ENCODE data around the gene FAM89A. TPM values are rescaled to one million over a fixed set of nuclear protein-coding genes. Genes with fewer than 3 reads are reported as not detected.

FAM89A gene
- total and polyA plus RNA-seq, 9 of the 15 experiments (the other 6 are each of a cell fraction or from before 2014, with no cell fraction given), result 8.7 to 66.2 (median 43.3) TPM

DNA sequence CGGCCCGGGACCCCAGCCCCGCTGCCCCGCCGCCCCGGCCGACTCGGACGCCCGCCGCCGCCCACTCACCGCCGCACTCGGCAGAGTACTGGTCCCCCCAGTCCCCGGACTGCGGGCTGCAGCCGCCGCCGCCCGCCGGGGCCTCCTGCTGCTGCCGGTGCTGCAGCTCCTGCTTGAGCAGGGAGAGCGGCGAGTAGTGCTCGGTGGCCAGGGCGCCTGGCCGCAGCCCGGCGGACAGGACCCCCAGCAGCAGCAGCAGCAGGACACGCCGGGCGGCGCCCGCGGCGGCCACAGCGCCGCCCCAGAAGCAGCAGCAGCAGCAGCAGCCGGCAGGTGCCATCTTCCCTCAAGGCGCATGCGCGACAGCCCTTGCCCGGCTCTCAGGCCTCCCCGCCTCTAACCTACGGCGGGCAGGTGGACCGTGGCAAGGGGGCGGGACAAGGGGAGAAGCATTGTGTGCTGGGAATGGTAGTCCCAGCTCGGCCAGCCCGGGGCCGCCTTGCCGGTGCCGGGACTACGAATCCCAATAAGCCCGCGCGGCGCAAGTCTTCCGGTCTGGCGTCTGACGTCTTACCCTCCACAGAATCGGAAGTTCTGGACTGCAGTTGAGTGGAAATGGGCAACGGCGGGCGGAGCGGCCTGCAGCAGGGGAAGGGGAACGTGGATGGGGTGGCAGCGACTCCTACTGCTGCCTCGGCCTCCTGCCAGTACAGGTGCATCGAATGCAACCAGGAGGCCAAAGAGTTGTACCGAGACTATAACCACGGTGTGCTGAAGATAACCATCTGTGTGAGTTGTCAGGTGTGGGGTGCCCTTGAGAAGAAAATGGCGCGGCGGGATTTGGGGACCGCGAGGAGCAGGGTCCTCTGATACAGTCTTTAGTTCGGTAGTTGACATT, 61.3 kb downstream of the FAM89A start, which contains the start of the genes ARV1 and TTC13 (continued):
- TF ChIP-seq IFI16 (CRISPR knock-in tag; IDR thresholded peaks at IDR 0.05) (no peak), TCF3 (CRISPR knock-in tag; IDR thresholded peaks at IDR 0.05) (no peak; the same call in none of the 2 replicates), BCOR (IDR thresholded peaks at IDR 0.05) (peak; percentile 35; the same call in 1 of the 2 replicates), MEF2A (IDR thresholded peaks at IDR 0.05; ENCODE audit: control insufficient read depth, low read depth, low read length) (no peak), FOXM1 (IDR thresholded peaks at IDR 0.05; ENCODE audit: low read depth) (no peak), FOXM1 (CRISPR knock-in tag; IDR thresholded peaks at IDR 0.05; ENCODE audit: low read depth) (no peak), XRCC3 (IDR thresholded peaks at IDR 0.05) (no peak), MCM5 (IDR thresholded peaks at IDR 0.05; ENCODE audit: low read depth) (no peak), ZNF140 (CRISPR knock-in tag; IDR thresholded peaks at IDR 0.05) (no peak), EP400 (IDR thresholded peaks at IDR 0.05) (peak; percentile 96), ZNF707 (CRISPR knock-in tag; conservative IDR thresholded peaks at IDR 0.05) (no peak), ASH1L (IDR thresholded peaks at IDR 0.05; ENCODE audit: borderline replicate concordance, low read depth, partially characterized antibody) (peak; percentile 76), SAFB (IDR thresholded peaks at IDR 0.05; ENCODE audit: borderline replicate concordance, low read depth, low read length) (no peak), ELF1 (tag; IDR thresholded peaks at IDR 0.05) (peak; percentile 99), CCAR2 (IDR thresholded peaks at IDR 0.05; ENCODE audit: low read depth, low read length) (no peak), HNRNPUL1 (IDR thresholded peaks at IDR 0.05; ENCODE audit: low read length) (no peak), HDAC1 (IDR thresholded peaks at IDR 0.05) (peak in 1 of 2 experiments; percentile 96; a peak in 2 of 4 replicates), ZKSCAN1 (IDR thresholded peaks at IDR 0.05; ENCODE audit: low read depth, low read length) (peak; percentile 49), PURB (CRISPR knock-in tag; IDR thresholded peaks at IDR 0.05; ENCODE audit: low read depth) (no peak), NFRKB (IDR thresholded peaks at IDR 0.05; ENCODE audit: low read depth) (peak; percentile 92)
- TF ChIP-seq, protein P1, sequence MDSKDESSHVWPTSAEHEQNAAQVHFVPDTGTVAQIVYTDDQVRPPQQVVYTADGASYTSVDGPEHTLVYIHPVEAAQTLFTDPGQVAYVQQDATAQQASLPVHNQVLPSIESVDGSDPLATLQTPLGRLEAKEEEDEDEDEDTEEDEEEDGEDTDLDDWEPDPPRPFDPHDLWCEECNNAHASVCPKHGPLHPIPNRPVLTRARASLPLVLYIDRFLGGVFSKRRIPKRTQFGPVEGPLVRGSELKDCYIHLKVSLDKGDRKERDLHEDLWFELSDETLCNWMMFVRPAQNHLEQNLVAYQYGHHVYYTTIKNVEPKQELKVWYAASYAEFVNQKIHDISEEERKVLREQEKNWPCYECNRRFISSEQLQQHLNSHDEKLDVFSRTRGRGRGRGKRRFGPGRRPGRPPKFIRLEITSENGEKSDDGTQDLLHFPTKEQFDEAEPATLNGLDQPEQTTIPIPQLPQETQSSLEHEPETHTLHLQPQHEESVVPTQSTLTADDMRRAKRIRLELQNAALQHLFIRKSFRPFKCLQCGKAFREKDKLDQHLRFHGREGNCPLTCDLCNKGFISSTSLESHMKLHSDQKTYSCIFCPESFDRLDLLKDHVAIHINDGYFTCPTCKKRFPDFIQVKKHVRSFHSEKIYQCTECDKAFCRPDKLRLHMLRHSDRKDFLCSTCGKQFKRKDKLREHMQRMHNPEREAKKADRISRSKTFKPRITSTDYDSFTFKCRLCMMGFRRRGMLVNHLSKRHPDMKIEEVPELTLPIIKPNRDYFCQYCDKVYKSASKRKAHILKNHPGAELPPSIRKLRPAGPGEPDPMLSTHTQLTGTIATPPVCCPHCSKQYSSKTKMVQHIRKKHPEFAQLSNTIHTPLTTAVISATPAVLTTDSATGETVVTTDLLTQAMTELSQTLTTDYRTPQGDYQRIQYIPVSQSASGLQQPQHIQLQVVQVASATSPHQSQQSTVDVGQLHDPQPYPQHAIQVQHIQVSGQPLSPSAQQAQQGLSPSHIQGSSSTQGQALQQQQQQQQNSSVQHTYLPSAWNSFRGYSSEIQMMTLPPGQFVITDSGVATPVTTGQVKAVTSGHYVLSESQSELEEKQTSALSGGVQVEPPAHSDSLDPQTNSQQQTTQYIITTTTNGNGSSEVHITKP (IDR thresholded peaks at IDR 0.05; ENCODE audit: partially characterized antibody), result no peak
- TF ChIP-seq, protein P2, sequence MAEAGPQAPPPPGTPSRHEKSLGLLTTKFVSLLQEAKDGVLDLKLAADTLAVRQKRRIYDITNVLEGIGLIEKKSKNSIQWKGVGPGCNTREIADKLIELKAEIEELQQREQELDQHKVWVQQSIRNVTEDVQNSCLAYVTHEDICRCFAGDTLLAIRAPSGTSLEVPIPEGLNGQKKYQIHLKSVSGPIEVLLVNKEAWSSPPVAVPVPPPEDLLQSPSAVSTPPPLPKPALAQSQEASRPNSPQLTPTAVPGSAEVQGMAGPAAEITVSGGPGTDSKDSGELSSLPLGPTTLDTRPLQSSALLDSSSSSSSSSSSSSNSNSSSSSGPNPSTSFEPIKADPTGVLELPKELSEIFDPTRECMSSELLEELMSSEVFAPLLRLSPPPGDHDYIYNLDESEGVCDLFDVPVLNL (CRISPR knock-in tag; IDR thresholded peaks at IDR 0.05; ENCODE audit: low read depth), result 0 out of 2 replicates have a peak, but pooled peaks have one; percentile 20
- TF ChIP-seq, protein P3, sequence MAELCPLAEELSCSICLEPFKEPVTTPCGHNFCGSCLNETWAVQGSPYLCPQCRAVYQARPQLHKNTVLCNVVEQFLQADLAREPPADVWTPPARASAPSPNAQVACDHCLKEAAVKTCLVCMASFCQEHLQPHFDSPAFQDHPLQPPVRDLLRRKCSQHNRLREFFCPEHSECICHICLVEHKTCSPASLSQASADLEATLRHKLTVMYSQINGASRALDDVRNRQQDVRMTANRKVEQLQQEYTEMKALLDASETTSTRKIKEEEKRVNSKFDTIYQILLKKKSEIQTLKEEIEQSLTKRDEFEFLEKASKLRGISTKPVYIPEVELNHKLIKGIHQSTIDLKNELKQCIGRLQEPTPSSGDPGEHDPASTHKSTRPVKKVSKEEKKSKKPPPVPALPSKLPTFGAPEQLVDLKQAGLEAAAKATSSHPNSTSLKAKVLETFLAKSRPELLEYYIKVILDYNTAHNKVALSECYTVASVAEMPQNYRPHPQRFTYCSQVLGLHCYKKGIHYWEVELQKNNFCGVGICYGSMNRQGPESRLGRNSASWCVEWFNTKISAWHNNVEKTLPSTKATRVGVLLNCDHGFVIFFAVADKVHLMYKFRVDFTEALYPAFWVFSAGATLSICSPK (IDR thresholded peaks at IDR 0.05; ENCODE audit: borderline replicate concordance), result no peak

All from K562 (cell line).